A549 treated with Mapracorat at 1 μM for 4 hours (cell line): Measurements from ENCODE around the gene UGT2B28. TPM values are rescaled to one million over a fixed set of nuclear protein-coding genes. Genes with fewer than 3 reads are reported as not detected.

ENCODE experiments used
- total RNA-seq: library from RNA; stranded (reverse); fragments of 200-300 nt; extraction: Qiagen RNA extraction; gene quantifications from 5 replicates; pipeline ENCODE4 v1.2.3, GENCODE V29; 2022

UGT2B28 gene
- not detected in 5 replicates for total RNA-seq

GRCh38 chr4:69280081-69280480 is at the start of gene UGT2B28:
UGT2B28 (plus strand) TSS chr4:69280475; CDS start chr4:69280501, 26 bp downstream.

Other genes with a start within 250 kb of the UGT2B28 start
- 0.14 to 0.46 TPM (median 0.19 TPM) in 5 replicates for gene UGT2B7, start 184.0 kb upstream of the UGT2B28 start, total RNA-seq
- gene UGT2B11, start 65.7 kb upstream of the UGT2B28 start, total RNA-seq = 0.08 to 0.40 TPM (median 0.09 TPM) in 3 of 5 replicates, not detected in the others
- 0.12 TPM in 1 of 5 replicates, not detected in the others for gene UGT2B4, start 215.4 kb downstream of the UGT2B28 start, total RNA-seq